NCI-H2081 treated with DMSO at 0.1 percent for 48 hours (cell line): ENCODE measurements around the gene CCDC170.

Experiments
- DNase-seq: peaks from one replicate; lab custom pipeline; 2025; lab: John Stamatoyannopoulos, UW

CCDC170 gene

DNA sequence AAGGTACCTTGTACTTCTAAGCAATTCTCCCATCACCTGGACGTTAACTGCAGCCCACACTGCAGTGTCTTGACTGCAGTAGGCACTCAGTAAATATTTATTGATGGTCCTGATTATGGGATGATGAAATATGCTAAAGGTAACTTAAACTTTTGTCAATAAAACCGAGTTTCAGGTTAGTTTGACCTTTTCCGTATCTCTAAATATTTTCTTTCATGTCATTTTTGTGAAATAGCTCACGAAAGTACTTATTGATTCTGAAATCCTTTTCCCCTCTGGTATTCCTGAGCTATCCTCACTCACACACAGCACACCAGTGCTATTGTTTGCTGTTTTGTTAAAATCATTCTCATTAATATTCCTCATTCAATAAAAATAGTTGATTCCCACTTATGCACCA is 164.3 kb downstream of the CCDC170 start:
- no peak for DNase-seq

DNA sequence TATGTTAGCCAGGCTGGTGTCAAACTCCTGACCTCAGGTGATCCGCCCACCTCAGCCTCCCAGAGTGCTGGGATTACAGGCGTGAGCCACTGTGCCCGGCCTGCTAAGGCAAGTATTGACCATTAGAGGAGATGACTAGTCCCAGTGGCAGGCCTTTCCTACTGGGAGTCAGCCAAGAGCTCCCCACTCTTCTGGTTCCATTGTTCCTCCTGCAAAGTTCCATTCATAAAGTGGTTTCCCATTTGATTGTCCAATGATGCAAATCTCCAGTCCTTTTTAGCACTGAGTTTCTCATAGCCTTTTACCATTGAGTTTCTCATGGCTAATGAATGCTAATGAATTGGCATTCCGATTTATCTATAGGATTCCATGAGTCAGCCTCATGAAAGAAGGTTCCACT is 165.4 kb downstream of the CCDC170 start:
- no peak for DNase-seq

GRCh38 chr6:151661509-151661908 is 167.7 kb downstream of the CCDC170 start:
- no peak for DNase-seq

- DNase-seq, result no peak
Observed at GRCh38 chr6:151661928-151662327, 168.1 kb downstream of the CCDC170 start.

- no peak for DNase-seq
Observed at GRCh38 chr6:151663559-151663958, 169.7 kb downstream of the CCDC170 start.

GRCh38 chr6:151664390-151664789 is 170.6 kb downstream of the CCDC170 start:
- no peak for DNase-seq

GRCh38 chr6:151665329-151665728 is 171.5 kb downstream of the CCDC170 start:
- DNase-seq, result no peak

- DNase-seq, result no peak
Observed at GRCh38 chr6:151666526-151666925, 172.7 kb downstream of the CCDC170 start.

GRCh38 chr6:151669208-151669560 is 175.4 kb downstream of the CCDC170 start:
- no peak for DNase-seq

DNA sequence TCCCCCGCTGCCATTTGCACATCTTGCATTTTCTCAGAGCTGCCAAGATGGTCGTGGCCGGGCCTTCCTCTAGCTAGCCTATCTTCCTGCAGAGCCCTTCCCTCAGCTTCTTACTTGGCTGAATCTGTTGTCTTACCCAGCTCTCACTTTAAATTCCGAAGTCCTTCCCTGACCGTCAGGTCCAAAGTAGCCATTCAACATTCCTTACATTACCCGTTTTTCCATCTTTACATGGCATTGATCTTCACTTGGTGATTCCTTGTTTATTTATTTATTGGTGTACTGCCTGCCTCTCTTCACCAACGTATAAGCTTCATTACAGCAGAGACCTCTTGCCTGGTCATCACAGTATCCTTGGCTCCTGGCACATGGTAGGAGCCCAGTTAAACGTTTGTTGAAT is 176.3 kb downstream of the CCDC170 start:
- DNase-seq, result no peak
